ENCODE measurements around the gene COL6A2.

GRCh38 chr21:46113497-46114176, 15.7 kb downstream of the COL6A2 start:
- TF ChIP-seq, protein P1, sequence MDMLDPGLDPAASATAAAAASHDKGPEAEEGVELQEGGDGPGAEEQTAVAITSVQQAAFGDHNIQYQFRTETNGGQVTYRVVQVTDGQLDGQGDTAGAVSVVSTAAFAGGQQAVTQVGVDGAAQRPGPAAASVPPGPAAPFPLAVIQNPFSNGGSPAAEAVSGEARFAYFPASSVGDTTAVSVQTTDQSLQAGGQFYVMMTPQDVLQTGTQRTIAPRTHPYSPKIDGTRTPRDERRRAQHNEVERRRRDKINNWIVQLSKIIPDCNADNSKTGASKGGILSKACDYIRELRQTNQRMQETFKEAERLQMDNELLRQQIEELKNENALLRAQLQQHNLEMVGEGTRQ (CRISPR knock-in tag; IDR thresholded peaks at IDR 0.05) = no peak
- no peak for TF ChIP-seq ETV6 (CRISPR knock-in tag; IDR thresholded peaks at IDR 0.05)
- TF ChIP-seq ZNF416 (CRISPR knock-in tag; IDR thresholded peaks at IDR 0.05) = no peak
- TF ChIP-seq CTCF (IDR thresholded peaks at IDR 0.05) = no peak
